Measurements from ENCODE around the gene ENGASE.

ENGASE gene

DNA sequence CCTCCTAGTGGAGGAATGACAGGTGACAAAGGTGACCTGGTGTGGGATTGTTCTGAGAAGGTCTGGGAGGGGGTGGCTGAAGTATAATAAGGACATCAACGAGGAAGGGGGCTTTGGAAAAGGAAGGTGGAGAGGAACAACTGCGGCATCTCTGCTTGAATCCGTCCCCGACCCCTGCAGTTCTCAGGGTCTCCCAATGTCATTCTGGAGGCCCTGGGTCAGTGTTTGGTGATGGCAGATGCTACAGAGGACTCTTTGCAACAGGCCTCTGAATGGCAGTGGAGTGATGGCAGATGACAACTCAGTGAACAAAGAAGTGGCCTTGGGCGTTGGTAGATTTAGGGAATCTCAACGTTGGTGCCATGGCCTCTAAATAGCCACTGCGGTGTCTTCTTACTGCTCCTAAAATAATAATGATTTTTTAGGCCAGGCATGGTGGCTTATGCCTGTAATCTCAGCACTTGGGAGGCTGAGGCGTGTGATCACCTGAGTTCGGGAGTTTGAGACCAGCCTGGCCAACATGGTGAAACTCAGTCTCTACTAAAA lies 1.3 kb downstream of the ENGASE start:
- no peak for FAIRE-seq
- TF ChIP-seq, protein P1, sequence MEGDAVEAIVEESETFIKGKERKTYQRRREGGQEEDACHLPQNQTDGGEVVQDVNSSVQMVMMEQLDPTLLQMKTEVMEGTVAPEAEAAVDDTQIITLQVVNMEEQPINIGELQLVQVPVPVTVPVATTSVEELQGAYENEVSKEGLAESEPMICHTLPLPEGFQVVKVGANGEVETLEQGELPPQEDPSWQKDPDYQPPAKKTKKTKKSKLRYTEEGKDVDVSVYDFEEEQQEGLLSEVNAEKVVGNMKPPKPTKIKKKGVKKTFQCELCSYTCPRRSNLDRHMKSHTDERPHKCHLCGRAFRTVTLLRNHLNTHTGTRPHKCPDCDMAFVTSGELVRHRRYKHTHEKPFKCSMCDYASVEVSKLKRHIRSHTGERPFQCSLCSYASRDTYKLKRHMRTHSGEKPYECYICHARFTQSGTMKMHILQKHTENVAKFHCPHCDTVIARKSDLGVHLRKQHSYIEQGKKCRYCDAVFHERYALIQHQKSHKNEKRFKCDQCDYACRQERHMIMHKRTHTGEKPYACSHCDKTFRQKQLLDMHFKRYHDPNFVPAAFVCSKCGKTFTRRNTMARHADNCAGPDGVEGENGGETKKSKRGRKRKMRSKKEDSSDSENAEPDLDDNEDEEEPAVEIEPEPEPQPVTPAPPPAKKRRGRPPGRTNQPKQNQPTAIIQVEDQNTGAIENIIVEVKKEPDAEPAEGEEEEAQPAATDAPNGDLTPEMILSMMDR (IDR thresholded peaks at IDR 0.05; ENCODE audit: insufficient read depth, missing control alignments): no peak
- DNase-seq (ENCODE audit: insufficient read length, low spot score): peak; percentile 10

DNA sequence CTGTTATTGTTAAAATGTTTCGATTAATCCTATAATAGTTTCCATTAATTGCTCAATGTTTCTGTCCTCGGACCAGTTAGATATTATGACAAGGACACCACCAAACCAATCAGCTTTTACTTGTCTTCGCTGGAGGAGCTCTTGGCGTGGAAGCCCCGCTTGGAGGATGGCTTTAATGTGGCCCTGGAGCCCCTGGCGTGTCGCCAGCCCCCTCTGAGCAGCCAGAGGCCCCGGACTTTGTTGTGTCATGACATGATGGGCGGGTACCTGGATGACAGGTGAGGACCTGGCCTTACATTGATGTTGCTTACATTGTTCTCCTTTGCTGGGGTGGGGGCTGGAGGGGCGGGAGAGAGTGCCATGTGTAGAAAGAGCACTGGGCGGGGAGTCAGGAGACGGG lies 3.0 kb downstream of the ENGASE start:
- TF ChIP-seq, protein P1 (IDR thresholded peaks at IDR 0.05; ENCODE audit: insufficient read depth, missing control alignments): no peak
- DNase-seq (ENCODE audit: insufficient read length, low spot score): peak; percentile 10
- FAIRE-seq: no peak

DNA sequence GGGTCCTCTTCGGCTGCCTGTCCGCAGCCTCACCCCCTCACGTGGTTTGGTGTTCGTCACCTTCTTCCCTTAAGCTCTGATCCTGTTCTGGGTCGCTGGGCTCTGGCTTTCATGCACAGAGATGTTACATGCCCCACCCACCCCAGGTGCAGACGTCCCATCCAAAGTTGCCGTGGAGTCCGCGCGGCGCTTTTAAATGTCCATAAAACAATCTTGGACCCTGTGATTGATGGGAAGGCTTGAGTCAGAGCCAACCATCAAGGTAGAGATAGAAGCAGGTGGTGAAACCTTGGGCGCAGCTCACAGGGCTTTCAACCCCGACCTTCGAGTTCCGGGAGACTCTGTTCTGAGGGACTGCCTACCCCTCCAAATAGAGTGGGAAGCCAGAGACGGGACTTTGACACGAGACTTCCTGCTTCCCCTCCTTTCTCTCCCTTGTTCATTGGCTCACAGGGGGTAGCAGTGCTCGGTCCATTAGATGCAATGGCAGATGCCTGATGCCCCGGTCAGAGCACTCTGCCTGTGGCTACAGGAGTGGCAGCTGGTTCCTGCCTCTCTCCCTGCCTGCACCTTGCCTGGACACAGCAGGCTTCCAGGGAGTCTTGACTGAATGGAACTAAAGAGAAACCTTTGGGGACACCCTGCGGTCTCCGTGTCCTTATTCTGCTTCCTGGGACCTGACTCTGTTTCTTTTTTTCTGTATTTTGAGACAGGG lies 4.0 kb downstream of the ENGASE start:
- DNase-seq (ENCODE audit: insufficient read length, low spot score): peak; percentile 14
- FAIRE-seq: no peak
- TF ChIP-seq, protein P1 (IDR thresholded peaks at IDR 0.05; ENCODE audit: insufficient read depth, missing control alignments): no peak

DNA sequence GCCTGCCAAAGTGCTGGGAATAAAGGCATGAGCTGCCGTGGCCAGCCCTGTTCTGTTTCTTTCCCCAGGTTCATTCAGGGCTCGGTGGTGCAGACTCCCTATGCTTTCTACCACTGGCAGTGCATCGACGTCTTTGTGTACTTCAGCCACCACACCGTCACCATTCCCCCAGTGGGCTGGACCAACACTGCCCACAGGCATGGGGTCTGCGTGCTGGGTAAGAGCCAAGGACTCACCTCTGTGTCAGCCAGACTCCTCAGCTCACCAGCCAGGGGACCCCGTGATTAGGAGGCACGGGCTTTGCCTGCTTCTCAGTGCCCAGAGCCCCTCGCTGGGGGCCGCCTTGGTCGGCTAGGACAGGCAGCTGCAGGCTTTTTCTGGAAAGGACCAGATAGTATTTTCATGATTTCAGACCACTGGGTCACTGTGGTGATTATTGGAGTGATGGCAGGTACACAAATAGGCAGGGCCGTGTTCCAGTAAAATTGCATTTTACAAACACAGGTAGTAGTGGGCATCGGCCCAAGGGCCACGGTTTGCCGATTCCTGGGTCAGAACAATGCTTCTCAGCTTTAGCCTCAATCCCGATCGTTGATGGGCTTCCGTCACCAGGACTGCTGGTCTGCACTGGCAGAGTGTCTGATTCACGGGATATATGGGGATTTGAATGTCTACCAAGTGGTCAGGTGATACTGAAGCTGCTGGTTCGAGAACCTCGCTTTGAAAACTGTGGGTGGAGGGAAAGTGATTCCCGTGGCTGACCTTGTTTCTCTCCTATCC lies 5.0 kb downstream of the ENGASE start:
- FAIRE-seq (no peak), DNase-seq (ENCODE audit: insufficient read length, low spot score) (no peak)
- TF ChIP-seq, protein P1 (IDR thresholded peaks at IDR 0.05; ENCODE audit: insufficient read depth, missing control alignments): no peak

DNA sequence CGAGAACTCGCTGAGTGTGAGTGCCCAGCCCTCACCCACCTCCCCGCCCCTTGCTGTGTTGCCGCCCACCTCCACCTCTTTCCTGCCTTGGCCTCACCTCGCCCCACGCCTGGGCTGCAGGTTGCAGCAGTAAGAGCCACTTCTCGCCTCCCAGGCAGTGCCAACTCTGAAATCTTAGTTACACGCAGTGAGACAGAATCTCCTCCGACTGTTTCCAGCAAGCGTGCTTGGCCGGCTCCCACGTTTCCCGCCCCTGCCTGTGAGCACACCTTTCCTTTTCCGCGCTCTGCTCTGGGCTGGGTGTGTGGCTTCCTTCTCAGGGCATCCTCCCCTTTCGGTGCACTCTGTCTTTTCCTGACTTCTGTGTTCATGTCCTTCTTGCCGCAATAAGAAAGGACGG lies 5.7 kb downstream of the ENGASE start:
- DNase-seq (ENCODE audit: insufficient read length, low spot score): no peak
- TF ChIP-seq, protein P1 (IDR thresholded peaks at IDR 0.05; ENCODE audit: insufficient read depth, missing control alignments): no peak
- no peak for FAIRE-seq

DNA sequence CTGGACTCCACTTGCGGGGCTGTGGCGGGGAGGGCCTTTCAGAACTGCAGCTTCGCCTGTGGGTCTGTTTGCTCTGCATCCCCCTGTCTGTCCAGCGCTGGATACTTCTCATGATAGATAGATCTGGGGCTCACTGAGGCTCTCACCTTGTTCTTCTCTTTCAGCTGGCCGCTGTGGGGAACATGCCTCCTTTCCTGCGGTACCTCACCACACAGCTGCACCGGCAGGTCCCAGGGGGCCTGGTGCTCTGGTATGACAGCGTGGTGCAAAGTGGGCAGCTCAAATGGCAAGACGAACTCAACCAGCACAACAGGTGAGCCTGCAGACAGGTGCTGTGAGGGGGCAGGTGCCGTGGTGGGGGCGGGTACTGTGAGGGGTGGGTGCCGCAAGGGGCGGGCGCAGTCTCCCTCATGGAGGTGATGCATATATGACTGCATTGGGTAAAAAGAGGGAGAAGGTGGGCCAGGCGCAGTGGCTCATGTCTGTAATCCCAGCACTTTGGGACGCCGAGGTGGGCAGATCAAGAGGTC lies 6.2 kb downstream of the ENGASE start:
- TF ChIP-seq, protein P1 (IDR thresholded peaks at IDR 0.05; ENCODE audit: insufficient read depth, missing control alignments): no peak
- FAIRE-seq (no peak), DNase-seq (ENCODE audit: insufficient read length, low spot score) (no peak)

Data from D721Med (cell line).